Measurements from ENCODE around the gene FANCL. TPM values are rescaled to one million over a fixed set of nuclear protein-coding genes. Genes with fewer than 3 reads are reported as not detected.

FANCL gene
- total RNA-seq, 4 donors from 2014 or later: 28.5 to 42.7 (median 36.5) TPM

DNA sequence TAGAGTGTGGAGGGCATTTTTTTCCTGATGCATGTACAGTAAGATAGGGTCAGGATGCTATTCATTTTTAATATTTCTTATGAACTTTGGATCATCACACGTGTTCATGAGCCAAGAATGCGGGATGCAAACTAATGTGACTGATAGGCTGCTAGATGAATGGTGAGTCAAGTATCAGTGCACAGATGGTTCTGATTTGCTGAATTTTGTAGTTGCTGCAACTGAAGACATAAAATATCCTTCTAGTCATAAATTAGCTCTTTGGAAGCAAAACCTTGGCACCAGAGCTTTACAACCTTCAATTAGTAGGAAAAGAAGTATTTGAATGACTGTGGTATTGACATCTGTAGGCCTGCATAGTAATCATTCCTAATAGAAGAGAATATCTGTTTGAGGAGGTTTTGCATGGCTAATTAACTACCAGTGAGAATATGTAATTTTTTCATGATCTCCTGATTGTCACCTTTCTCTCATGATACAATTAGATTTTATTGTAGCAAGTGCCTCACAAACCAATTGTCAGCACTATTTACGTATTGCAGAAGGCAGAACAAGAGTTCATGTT is 100.5 kb downstream of the FANCL start:
- DNase-seq: no peak
- H3K4me1 ChIP-seq: no peaks in the 10 kb centered on the region
- H3K4me3 ChIP-seq: no peak overlapping the region
- H3K36me3 ChIP-seq: no peaks in the 10 kb centered on the region
- TF ChIP-seq, protein P1, sequence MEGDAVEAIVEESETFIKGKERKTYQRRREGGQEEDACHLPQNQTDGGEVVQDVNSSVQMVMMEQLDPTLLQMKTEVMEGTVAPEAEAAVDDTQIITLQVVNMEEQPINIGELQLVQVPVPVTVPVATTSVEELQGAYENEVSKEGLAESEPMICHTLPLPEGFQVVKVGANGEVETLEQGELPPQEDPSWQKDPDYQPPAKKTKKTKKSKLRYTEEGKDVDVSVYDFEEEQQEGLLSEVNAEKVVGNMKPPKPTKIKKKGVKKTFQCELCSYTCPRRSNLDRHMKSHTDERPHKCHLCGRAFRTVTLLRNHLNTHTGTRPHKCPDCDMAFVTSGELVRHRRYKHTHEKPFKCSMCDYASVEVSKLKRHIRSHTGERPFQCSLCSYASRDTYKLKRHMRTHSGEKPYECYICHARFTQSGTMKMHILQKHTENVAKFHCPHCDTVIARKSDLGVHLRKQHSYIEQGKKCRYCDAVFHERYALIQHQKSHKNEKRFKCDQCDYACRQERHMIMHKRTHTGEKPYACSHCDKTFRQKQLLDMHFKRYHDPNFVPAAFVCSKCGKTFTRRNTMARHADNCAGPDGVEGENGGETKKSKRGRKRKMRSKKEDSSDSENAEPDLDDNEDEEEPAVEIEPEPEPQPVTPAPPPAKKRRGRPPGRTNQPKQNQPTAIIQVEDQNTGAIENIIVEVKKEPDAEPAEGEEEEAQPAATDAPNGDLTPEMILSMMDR (IDR thresholded peaks at IDR 0.05): no peak
- TF ChIP-seq POLR2A (IDR thresholded peaks at IDR 0.05): no peak
- no peaks in the 10 kb centered on the region for H3K27me3 ChIP-seq
- no peak overlapping the region for H3K27ac ChIP-seq
- H3K9me3 ChIP-seq: no peaks in the 10 kb centered on the region

DNA sequence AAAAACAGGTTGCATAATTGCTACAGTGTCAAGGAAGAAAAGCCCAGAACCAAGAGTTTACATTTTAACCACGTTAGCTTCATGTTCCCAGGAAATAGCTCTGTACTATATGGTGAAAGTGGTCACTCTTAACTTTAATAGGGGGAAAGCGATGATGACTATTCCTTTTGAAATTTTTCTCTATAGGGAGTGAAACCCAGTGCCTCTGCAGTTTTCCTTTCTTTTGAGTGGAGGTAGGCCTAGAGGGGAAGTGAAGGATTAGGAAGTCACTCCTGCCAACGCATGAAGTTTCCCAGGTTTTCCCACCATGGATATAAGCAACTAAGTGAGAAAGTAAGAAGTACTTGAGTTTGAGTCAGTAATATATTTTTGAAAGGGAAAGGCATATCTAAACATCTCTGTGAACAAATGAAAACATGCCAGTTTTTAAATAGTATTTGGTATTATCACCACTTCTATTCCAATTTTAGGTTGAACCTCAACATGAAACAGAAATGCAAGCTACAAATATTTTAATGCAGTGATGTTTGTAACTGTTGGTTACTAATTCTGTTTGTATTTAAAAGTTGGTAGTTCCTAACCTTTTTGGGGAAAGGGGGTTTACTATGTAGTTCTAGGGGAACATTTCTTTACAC is 102.6 kb downstream of the FANCL start:
- H3K27me3 ChIP-seq: no peaks in the 10 kb centered on the region
- no peak overlapping the region for H3K27ac ChIP-seq
- TF ChIP-seq, protein P1 (IDR thresholded peaks at IDR 0.05): no peak
- TF ChIP-seq POLR2A (IDR thresholded peaks at IDR 0.05): no peak
- DNase-seq: no peak
- H3K4me3 ChIP-seq: no peak overlapping the region
- no peaks in the 10 kb centered on the region for H3K36me3 ChIP-seq
- no peaks in the 10 kb centered on the region for H3K9me3 ChIP-seq
- no peaks in the 10 kb centered on the region for H3K4me1 ChIP-seq

DNA sequence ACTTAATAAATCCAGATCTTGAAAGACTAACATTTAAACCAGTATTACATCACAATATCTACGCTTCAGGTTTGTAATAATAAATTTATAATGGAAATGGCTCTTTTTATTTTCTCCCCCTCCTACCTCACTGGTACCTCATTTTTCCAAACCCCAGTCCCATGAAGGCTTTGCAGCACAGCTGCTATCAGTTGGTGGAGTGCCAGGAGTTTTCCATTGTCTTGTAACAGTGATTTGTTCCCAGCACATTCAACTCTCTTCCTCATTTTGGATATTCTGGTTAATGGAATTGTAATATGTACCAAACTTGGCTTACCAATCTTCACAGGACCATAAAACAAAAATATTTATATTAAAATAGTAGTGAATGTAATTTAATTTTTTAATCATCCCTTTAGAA is 103.3 kb downstream of the FANCL start:
- Histone ChIP-seq H3K4me3 (no peak overlapping the region), H3K9me3 (no peaks in the 10 kb centered on the region), H3K36me3 (no peaks in the 10 kb centered on the region), H3K27me3 (no peaks in the 10 kb centered on the region), H3K4me1 (no peaks in the 10 kb centered on the region), H3K27ac (no peak overlapping the region)
- TF ChIP-seq, protein P1 (IDR thresholded peaks at IDR 0.05): no peak
- TF ChIP-seq POLR2A (IDR thresholded peaks at IDR 0.05): no peak
- DNase-seq: no peak

DNA sequence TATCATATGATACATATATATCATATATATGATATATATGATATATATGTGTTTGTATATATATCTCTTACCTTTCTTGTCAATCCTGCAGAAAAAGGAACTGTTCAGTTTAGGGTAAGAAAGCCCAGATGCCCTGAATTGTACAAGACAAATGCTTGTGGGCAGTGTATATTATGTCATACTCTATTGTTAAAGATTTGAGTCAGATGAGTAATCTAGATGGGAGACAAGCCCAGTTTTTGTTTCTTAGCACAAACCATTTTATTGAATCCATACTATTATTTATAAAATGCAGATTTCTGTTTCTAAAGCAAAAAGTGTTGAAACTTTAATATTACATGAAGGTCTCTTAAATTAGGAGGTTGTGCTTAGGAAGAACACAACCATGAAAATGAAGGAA is 103.9 kb downstream of the FANCL start:
- Histone ChIP-seq H3K4me3 (no peak overlapping the region), H3K4me1 (no peaks in the 10 kb centered on the region), H3K27me3 (no peaks in the 10 kb centered on the region), H3K27ac (no peak overlapping the region), H3K36me3 (no peaks in the 10 kb centered on the region), H3K9me3 (no peaks in the 10 kb centered on the region)
- TF ChIP-seq, protein P1 (IDR thresholded peaks at IDR 0.05): no peak
- TF ChIP-seq POLR2A (IDR thresholded peaks at IDR 0.05): no peak
- no peak for DNase-seq

DNA sequence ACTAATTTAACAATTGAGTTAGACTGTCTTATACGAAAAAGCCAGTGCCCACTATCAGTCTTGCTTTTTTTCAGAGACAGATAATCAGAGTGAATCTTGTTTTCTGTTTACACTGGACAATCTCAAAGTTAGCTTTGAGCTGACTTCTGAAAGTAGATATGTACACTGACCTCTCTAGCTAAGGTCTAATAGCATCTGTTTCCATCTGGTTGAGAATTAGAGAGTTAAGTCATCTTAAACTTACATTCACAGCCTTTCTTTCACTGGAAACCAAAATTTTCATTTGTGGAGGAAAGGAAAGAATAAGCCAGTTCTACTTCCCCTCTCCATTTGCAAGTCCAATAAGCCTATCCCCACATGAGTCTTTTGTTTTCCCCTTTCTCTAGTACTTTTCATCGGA is 105.3 kb downstream of the FANCL start:
- no peak for TF ChIP-seq POLR2A (IDR thresholded peaks at IDR 0.05)
- TF ChIP-seq, protein P1 (IDR thresholded peaks at IDR 0.05): no peak
- no peak for DNase-seq
- Histone ChIP-seq H3K27me3 (no peaks in the 10 kb centered on the region), H3K4me1 (no peaks in the 10 kb centered on the region), H3K9me3 (no peaks in the 10 kb centered on the region), H3K4me3 (no peak overlapping the region), H3K36me3 (no peaks in the 10 kb centered on the region), H3K27ac (no peak overlapping the region)

Data from Peyer's patch (tissue), 4 donors.